ENCODE measurements around the gene NEK3. TPM values are rescaled to one million over a fixed set of nuclear protein-coding genes. Genes with fewer than 3 reads are reported as not detected.

NEK3 gene
- total and polyA plus RNA-seq, 8 donors: 2.3 to 171 (median 19.6) TPM

- Histone ChIP-seq H3K36me3 (peaks cover 0 to 4% (median under 1%) of the 10 kb centered on the region in 4 donors), H3K27ac (peak overlapping the region in 2 of 5 donors; percentile 85 to 90), H3K4me3 (peak overlapping the region in 3 of 4 donors; percentile 74 to 97 (median 82)), H3K4me1 (peaks cover 13 to 60% (median 38%) of the 10 kb centered on the region in 4 donors), H3K9me3 (no peaks in the 10 kb centered on the region), H3K27me3 (no peaks in the 10 kb centered on the region)
- 82 to 99% (median 96%) methylated on average over 6 of the region's 6 CpGs for WGBS, 5 donors
- no peak for DNase-seq
- intact Hi-C loops (cut with DNase I; ENCODE audit: low total_unique reads): no loop called here
- no peak for TF ChIP-seq POLR2AphosphoS5 (IDR thresholded peaks at IDR 0.05)
- TF ChIP-seq EP300 (IDR thresholded peaks at IDR 0.05): no peak
- TF ChIP-seq POLR2A (IDR thresholded peaks at IDR 0.05): no peak
- TF ChIP-seq CTCF (IDR thresholded peaks at IDR 0.05): no peak
Measured at GRCh38 chr13:52160053-52160452, 656 bp upstream of the NEK3 start.

- peak in 1 of 2 donors; percentile 70 for DNase-seq
- Histone ChIP-seq H3K36me3 (peaks cover 0 to 5% (median 2%) of the 10 kb centered on the region in 4 donors), H3K27ac (peak overlapping the region; percentile 80 to 90 (median 84)), H3K27me3 (no peaks in the 10 kb centered on the region), H3K4me3 (peak overlapping the region; percentile 74 to 97 (median 86)), H3K4me1 (peaks cover 13 to 60% (median 38%) of the 10 kb centered on the region in 4 donors), H3K9me3 (no peaks in the 10 kb centered on the region)
- no peak for TF ChIP-seq POLR2AphosphoS5 (IDR thresholded peaks at IDR 0.05)
- TF ChIP-seq CTCF (IDR thresholded peaks at IDR 0.05): no peak
- no peak for TF ChIP-seq EP300 (IDR thresholded peaks at IDR 0.05)
- TF ChIP-seq POLR2A (IDR thresholded peaks at IDR 0.05): no peak
- intact Hi-C loops (cut with DNase I; ENCODE audit: low total_unique reads): no loop called here
- 10 to 14% (median 12%) methylated on average over 17 of the region's 17 CpGs for WGBS, 5 donors
Measured at GRCh38 chr13:52158629-52159158, 703 bp downstream of the NEK3 start.

DNA sequence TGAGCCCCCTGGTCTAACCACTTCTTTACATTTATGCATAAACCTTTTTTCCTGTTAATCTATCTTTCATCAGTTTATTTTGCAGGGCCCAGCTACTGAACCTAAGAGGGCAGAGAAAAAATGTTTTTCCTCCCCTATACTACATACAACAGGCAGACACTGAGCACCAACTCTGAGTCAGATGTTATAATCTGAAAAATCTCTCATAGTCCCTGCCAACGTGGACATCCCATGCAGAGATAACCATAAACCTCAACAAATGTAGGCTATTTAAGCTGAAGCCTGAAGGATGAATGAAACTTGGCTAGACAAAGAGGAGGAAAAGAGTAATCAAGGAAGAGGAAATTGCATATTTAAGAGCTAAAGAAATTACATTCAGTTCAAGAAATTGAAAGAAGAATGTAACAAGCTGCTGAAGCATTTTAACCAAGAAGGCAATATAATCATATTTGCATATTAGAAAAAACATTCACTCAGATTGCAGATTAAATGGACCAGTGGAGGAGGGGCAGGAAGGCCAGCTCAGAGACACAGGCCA is 2.6 kb downstream of the NEK3 start:
- Histone ChIP-seq H3K4me1 (peaks cover 13 to 45% (median 34%) of the 10 kb centered on the region in 4 donors), H3K9me3 (no peaks in the 10 kb centered on the region), H3K36me3 (peaks cover 3 to 13% (median 5%) of the 10 kb centered on the region in 4 donors), H3K27ac (no peak overlapping the region), H3K4me3 (no peak overlapping the region), H3K27me3 (no peaks in the 10 kb centered on the region)
- WGBS, 5 donors: 22 to 28% (median 26%) methylated on average over 1 of the region's 1 CpG
- no peak for DNase-seq
- intact Hi-C loops (cut with DNase I; ENCODE audit: low total_unique reads): no loop called here
- no peak for TF ChIP-seq POLR2AphosphoS5 (IDR thresholded peaks at IDR 0.05)
- no peak for TF ChIP-seq POLR2A (IDR thresholded peaks at IDR 0.05)
- TF ChIP-seq EP300 (IDR thresholded peaks at IDR 0.05): no peak
- no peak for TF ChIP-seq CTCF (IDR thresholded peaks at IDR 0.05)

DNA sequence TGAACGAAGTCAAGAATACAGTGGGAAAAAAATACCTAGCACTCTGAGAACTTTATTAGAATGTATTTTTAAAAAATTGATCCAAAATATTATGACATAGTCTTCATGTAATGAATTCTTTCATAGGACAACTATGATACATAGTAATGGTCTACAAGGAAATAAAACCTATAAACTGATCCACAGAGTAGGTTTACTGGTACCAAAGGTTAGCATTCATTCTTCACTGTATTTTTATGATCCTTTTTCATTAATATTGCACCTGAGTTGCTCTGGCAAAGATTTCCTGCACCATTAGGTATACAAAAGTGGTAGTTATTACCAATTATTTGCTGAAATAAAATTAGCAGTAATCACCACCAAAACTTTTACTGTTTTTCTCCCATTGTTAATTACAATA is 4.2 kb downstream of the NEK3 start:
- Histone ChIP-seq H3K27ac (no peak overlapping the region), H3K9me3 (no peaks in the 10 kb centered on the region), H3K4me3 (no peak overlapping the region), H3K27me3 (no peaks in the 10 kb centered on the region), H3K4me1 (peaks cover 13 to 35% (median 27%) of the 10 kb centered on the region in 4 donors), H3K36me3 (peaks cover 8 to 29% (median 21%) of the 10 kb centered on the region in 4 donors)
- no peak for TF ChIP-seq POLR2A (IDR thresholded peaks at IDR 0.05)
- TF ChIP-seq CTCF (IDR thresholded peaks at IDR 0.05): no peak
- no peak for TF ChIP-seq POLR2AphosphoS5 (IDR thresholded peaks at IDR 0.05)
- no peak for TF ChIP-seq EP300 (IDR thresholded peaks at IDR 0.05)
- intact Hi-C loops (cut with DNase I; ENCODE audit: low total_unique reads): no loop called here
- DNase-seq: no peak
- WGBS, 5 donors: 93 to 97% (median 95%) methylated on average over 1 of the region's 1 CpG

Data from stomach (tissue), 9 donors.